ENCODE results near the gene HARS2. TPM values are rescaled to one million over a fixed set of nuclear protein-coding genes. Genes with fewer than 3 reads are reported as not detected.
"Not testable (repeated sequence)": the region's sequence is repeated elsewhere in the genome, so short reads cannot be mapped to it uniquely, and the experiment has no call there.

Gene HARS2
- polyA plus RNA-seq, 5 donors = 42.4 to 56.4 (median 49.8) TPM

DNA sequence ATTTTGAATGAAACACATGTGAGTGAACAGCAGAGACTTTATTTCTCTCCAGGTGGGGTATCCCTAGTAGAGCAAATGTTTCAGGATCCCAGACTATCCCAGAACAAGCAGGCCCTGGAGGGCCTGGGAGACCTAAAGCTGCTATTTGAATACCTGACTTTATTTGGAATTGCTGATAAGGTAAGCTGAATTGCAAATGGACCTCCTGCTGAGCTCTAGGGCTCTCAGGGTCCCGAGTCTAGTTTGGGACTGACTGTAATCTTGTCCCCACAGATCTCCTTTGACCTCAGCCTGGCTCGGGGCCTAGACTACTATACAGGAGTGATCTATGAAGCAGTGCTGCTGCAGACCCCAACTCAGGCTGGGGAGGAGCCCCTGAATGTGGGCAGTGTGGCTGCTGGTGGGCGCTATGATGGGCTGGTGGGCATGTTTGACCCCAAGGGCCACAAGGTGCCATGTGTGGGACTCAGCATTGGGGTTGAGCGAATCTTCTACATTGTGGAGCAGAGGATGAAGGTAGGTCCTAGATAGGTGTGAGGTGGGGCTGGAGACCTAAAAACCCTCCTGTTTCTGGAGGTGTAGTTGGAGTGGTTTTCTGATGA is 5.7 kb downstream of the HARS2 start:
- no peak for DNase-seq

GRCh38 chr5:140700177-140701144 is 9.2 kb downstream of the HARS2 start, which contains the start of gene ZMAT2:
Gene ZMAT2 (plus strand): TSS chr5:140700447. CDS start chr5:140700461, 14 bp downstream.
- DNase-seq = peak; percentile 89 to 94

GRCh38 chr5:140707812-140708211 is 16.6 kb downstream of the HARS2 start:
- no peak for DNase-seq

DNA sequence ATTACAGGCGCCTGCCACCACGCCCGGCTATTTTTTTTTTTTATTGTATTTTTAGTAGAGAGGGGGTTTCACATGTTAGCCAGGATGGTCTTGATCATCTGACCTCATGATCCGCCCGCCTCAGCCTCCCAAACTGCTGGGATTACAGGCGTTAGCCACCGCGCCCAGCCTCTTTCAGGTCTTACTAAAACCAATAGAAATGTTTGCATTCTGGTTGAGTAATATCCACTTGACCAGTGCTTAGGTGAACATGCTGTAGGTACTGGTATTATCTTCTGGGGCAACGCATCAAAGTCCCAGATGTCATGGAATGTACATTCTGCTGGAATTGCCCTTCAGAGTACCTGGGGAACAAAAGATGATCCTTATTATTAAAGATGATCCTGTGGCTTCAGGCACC is 17.5 kb downstream of the HARS2 start:
- not testable (repeated sequence) for DNase-seq

DNA sequence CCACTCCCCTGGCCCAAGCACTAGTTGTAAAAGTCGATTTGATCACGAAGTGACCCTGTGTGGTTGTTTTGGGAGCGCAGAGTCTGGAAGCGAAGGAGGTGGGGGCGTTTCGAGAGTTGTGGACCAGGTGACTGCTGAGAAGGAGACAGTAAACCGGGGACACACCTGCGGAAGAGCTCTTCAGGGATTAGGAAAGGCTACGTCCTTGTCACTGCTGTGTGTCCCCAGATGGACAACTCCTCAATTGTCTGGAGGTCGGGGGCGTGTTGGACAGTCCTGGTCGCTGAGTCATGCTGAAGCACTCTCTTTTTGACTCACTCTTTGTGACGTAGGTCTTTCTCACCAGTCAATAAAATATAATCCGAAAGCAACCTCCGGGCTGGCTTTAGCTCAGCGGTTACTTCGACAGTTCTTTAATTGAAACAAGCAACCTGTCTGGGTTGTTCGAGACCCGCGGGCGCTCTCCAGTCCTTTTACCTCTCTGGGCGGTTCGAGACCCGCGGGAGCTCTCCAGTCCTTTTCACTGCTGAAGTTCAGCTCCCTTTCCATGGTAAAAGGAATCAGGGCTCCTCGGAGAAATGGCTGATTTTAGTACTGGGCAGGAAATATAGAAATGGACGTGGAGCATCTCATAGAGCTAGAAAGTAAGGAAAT is 19.8 kb downstream of the HARS2 start:
- DNase-seq = peak; percentile 17 to 67

DNA sequence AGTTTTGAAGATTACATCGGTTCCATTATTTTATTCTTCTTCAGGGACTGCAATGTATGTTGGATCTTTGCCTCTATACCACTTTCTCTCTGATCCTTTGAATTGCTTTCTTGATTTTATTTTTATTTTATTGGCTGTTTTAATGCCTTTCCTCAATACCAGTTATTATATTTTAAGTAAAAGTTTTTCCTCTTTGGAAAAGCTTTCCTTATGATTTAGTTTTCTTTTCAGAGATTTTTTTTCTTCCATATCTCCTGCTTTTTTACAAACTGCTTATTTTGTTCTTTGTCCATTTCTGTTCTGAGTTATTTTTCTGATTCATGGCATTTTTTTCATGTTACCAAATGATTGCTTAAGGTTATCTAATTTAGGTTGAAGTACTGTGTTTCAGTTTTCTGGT is 20.5 kb downstream of the HARS2 start:
- no peak for DNase-seq

- DNase-seq = no peak
These were observed 22.4 kb downstream of the HARS2 start for GRCh38 chr5:140713562-140714094.

DNA sequence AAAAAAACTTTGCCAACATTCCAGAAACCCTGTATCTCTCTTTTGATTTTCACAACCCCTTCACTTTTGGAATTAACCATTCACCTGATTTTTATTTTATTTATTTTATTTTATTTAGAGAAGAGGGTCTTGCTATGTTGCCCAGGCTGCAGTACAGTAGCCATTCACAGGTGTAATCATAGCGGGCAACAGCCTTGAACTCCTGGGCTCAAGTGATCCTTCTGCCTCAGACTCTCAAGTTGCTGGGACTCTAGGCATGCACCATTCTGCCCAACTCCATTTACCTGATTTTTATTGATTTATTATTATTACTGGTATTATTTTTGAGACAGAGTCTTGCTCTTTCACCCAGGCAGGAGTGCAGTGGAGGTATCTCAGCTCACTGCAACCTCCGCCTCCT is 25.0 kb downstream of the HARS2 start:
- not testable (repeated sequence) for DNase-seq

- DNase-seq = no peak
These were observed 27.0 kb downstream of the HARS2 start for GRCh38 chr5:140718266-140718592.

DNA sequence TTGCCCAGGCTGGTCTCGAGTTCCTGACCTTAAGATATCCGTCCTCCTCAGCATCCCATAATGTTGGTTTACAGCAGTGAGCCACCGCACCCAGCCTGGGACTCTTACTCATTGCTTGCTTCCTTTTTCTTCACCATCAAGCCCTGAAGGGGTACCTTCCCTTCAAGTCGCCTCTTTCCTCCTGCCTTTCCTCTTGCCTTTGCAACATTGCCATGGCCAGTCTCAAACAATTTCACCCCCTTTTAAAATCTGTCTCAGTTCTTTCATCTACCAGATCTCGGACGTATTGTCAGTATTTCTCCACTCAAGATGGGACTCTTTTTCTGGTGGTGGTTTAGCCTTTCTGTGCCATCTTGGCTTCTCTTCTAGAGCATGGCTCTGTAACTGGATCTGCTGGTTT is 29.5 kb downstream of the HARS2 start:
- not testable (repeated sequence) for DNase-seq

DNA sequence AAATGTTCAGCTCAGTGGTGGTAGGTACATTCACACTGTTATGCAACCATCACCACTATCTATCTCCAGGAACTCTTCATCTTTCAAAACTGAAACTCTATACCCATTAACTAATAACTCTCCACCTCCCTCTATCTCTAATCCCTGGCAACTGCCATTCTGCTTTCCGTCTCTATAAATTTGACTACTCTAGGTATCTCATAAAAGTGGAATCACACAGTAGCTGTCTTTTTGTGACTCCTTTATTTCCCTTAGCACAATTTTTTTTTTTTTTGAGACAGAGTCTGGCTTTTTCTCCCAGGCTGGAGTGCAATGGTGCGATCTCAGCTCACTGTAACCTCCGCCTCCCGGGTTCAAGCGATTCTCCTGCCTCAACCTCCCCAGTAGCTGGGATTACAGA is 30.1 kb downstream of the HARS2 start:
- not testable (repeated sequence) for DNase-seq

DNA sequence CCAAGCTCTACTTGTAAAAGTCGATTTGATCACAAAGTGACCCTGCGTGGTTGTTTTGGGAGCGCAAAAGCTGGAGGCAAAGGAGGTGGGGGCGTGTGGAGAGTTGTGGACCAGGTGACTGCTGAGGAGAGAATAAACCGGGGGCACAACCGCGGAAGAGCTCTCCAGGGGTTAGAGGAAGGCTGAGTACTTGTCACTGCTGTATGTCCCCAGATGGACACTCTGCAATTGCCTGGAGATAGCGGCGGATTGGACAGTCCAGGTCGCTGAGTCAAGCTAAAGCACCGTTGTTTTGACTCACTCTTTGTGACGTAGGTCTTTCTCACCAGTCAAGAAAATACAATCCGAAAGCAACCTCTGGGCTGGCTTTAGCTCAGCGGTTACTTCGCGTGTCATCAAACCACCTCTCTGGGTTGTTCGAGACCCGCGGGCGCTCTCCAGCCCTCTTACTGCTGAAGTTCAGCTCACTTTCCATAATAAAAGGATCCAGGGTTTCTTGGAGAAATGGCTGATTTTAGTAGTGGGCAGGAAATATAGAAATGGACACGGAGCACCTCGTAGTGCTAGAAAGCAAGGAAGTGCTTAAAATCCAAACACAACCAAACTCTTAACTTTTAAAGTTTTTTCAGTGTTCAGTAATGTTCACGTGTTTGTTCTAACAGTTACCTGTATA is 34.7 kb downstream of the HARS2 start:
- DNase-seq = peak; percentile 4 to 13

DNA sequence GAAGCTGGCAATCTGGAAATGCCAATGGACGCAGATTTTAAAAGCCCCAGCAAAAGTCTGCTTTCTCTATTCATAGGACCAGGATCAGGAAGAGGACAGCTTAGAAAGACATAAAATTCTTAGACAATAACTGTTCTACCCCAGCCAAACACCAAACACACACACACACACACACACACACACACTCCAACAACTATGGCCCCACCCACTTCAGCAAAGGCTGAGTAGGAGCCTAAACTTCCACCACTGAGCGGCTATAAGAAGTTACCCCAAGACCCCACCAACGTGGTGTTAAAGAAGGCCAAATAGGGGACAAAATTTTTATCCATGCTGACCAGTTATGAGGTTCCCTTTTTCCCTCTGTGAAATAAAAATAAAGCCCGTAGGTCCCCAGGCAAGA is 41.8 kb downstream of the HARS2 start:
- DNase-seq = no peak

GRCh38 chr5:140734354-140734753 is 43.1 kb downstream of the HARS2 start:
- DNase-seq = no peak

- DNase-seq = no peak
These were observed 46.2 kb downstream of the HARS2 start for GRCh38 chr5:140737486-140737885.

- DNase-seq = no peak
These were observed 50.7 kb downstream of the HARS2 start for GRCh38 chr5:140741967-140742366.

Other genes with a start within 250 kb of the HARS2 start
- 10 to 100 TPM in 4 of 5 donors, 1 to 10 TPM in 1; 7.8 to 13.7 (median 10.5) TPM for gene EIF4EBP3, start 143.8 kb upstream of the HARS2 start, polyA plus RNA-seq (ENCODE audit: insufficient read depth in 1 of 5, insufficient read length in 5 of 5, low replicate concordance in 1 of 5)
- 10 to 100 TPM; 19.2 to 30.7 (median 22.9) TPM for gene SRA1, start 134.0 kb upstream of the HARS2 start, polyA plus RNA-seq (ENCODE audit: insufficient read depth in 1 of 5, insufficient read length in 5 of 5, low replicate concordance in 1 of 5)
- 10 to 100 TPM; 41.6 to 57.2 (median 47.9) TPM for gene APBB3, start 126.9 kb upstream of the HARS2 start, polyA plus RNA-seq (ENCODE audit: insufficient read depth in 1 of 5, insufficient read length in 5 of 5, low replicate concordance in 1 of 5)
- gene SLC35A4, start 126.6 kb upstream of the HARS2 start, polyA plus RNA-seq (ENCODE audit: insufficient read depth in 1 of 5, insufficient read length in 5 of 5, low replicate concordance in 1 of 5) = 10 to 100 TPM; 68.2 to 81.1 (median 71.0) TPM
- 10 to 100 TPM; 12.1 to 27.7 (median 16.8) TPM for gene CD14, start 58.3 kb upstream of the HARS2 start, polyA plus RNA-seq (ENCODE audit: insufficient read depth in 1 of 5, insufficient read length in 5 of 5, low replicate concordance in 1 of 5)
- 10 to 100 TPM; 18.0 to 22.1 (median 20.0) TPM for gene TMCO6, start 52.0 kb upstream of the HARS2 start, polyA plus RNA-seq (ENCODE audit: insufficient read depth in 1 of 5, insufficient read length in 5 of 5, low replicate concordance in 1 of 5)
- gene NDUFA2, start 43.8 kb upstream of the HARS2 start, polyA plus RNA-seq (ENCODE audit: insufficient read depth in 1 of 5, insufficient read length in 5 of 5, low replicate concordance in 1 of 5) = 10 to 100 TPM; 50.2 to 85.8 (median 61.8) TPM
- 100 to 1,000 TPM; 140 to 196 (median 152) TPM for gene IK, start 43.6 kb upstream of the HARS2 start, polyA plus RNA-seq (ENCODE audit: insufficient read depth in 1 of 5, insufficient read length in 5 of 5, low replicate concordance in 1 of 5)
- gene WDR55, start 26.6 kb upstream of the HARS2 start, polyA plus RNA-seq (ENCODE audit: insufficient read depth in 1 of 5, insufficient read length in 5 of 5, low replicate concordance in 1 of 5) = 10 to 100 TPM; 15.3 to 21.5 (median 20.5) TPM
- gene DND1, start 17.9 kb upstream of the HARS2 start, polyA plus RNA-seq (ENCODE audit: insufficient read depth in 1 of 5, insufficient read length in 5 of 5, low replicate concordance in 1 of 5) = under 1 TPM in 3 of 5 donors, not detected in 2; 0.55 to 0.70 (median 0.68) TPM
- 10 to 100 TPM; 71.4 to 77.3 (median 73.1) TPM for gene HARS1, start 85 bp upstream of the HARS2 start, polyA plus RNA-seq (ENCODE audit: insufficient read depth in 1 of 5, insufficient read length in 5 of 5, low replicate concordance in 1 of 5)
- 100 to 1,000 TPM in 4 of 5 donors, 10 to 100 TPM in 1; 95.6 to 151 (median 114) TPM for gene ZMAT2, start 9.0 kb downstream of the HARS2 start, polyA plus RNA-seq (ENCODE audit: insufficient read depth in 1 of 5, insufficient read length in 5 of 5, low replicate concordance in 1 of 5)
- under 1 TPM; 0.07 to 0.18 (median 0.09) TPM for gene PCDHA1, start 94.7 kb downstream of the HARS2 start, polyA plus RNA-seq (ENCODE audit: insufficient read depth in 1 of 5, insufficient read length in 5 of 5, low replicate concordance in 1 of 5)
- under 1 TPM; 0.14 to 0.34 (median 0.31) TPM for gene PCDHA2, start 103.4 kb downstream of the HARS2 start, polyA plus RNA-seq (ENCODE audit: insufficient read depth in 1 of 5, insufficient read length in 5 of 5, low replicate concordance in 1 of 5)
- gene PCDHA3, start 109.6 kb downstream of the HARS2 start, polyA plus RNA-seq (ENCODE audit: insufficient read depth in 1 of 5, insufficient read length in 5 of 5, low replicate concordance in 1 of 5) = under 1 TPM; 0.19 to 0.40 (median 0.27) TPM
- gene PCDHA4, start 115.6 kb downstream of the HARS2 start, polyA plus RNA-seq (ENCODE audit: insufficient read depth in 1 of 5, insufficient read length in 5 of 5, low replicate concordance in 1 of 5) = under 1 TPM; 0.27 to 0.50 (median 0.44) TPM
- under 1 TPM; 0.06 to 0.12 (median 0.09) TPM for gene PCDHA5, start 130.2 kb downstream of the HARS2 start, polyA plus RNA-seq (ENCODE audit: insufficient read depth in 1 of 5, insufficient read length in 5 of 5, low replicate concordance in 1 of 5)
- gene PCDHA6, start 136.5 kb downstream of the HARS2 start, polyA plus RNA-seq (ENCODE audit: insufficient read depth in 1 of 5, insufficient read length in 5 of 5, low replicate concordance in 1 of 5) = under 1 TPM; 0.21 to 0.37 (median 0.29) TPM
- gene PCDHA7, start 142.8 kb downstream of the HARS2 start, polyA plus RNA-seq (ENCODE audit: insufficient read depth in 1 of 5, insufficient read length in 5 of 5, low replicate concordance in 1 of 5) = under 1 TPM; 0.32 to 0.67 (median 0.44) TPM
- under 1 TPM; 0.04 to 0.21 (median 0.12) TPM for gene PCDHA8, start 149.7 kb downstream of the HARS2 start, polyA plus RNA-seq (ENCODE audit: insufficient read depth in 1 of 5, insufficient read length in 5 of 5, low replicate concordance in 1 of 5)
- under 1 TPM; 0.04 to 0.10 (median 0.05) TPM for gene PCDHA9, start 156.9 kb downstream of the HARS2 start, polyA plus RNA-seq (ENCODE audit: insufficient read depth in 1 of 5, insufficient read length in 5 of 5, low replicate concordance in 1 of 5)
- under 1 TPM; 0.10 to 0.67 (median 0.36) TPM for gene PCDHA10, start 164.4 kb downstream of the HARS2 start, polyA plus RNA-seq (ENCODE audit: insufficient read depth in 1 of 5, insufficient read length in 5 of 5, low replicate concordance in 1 of 5)
- under 1 TPM; 0.09 to 0.74 (median 0.32) TPM for gene PCDHA11, start 177.5 kb downstream of the HARS2 start, polyA plus RNA-seq (ENCODE audit: insufficient read depth in 1 of 5, insufficient read length in 5 of 5, low replicate concordance in 1 of 5)
- gene PCDHA12, start 183.9 kb downstream of the HARS2 start, polyA plus RNA-seq (ENCODE audit: insufficient read depth in 1 of 5, insufficient read length in 5 of 5, low replicate concordance in 1 of 5) = under 1 TPM; 0.08 to 0.14 (median 0.09) TPM
- under 1 TPM; 0.08 to 0.42 (median 0.11) TPM for gene PCDHA13, start 190.7 kb downstream of the HARS2 start, polyA plus RNA-seq (ENCODE audit: insufficient read depth in 1 of 5, insufficient read length in 5 of 5, low replicate concordance in 1 of 5)
- under 1 TPM; 0.23 to 0.53 (median 0.30) TPM for gene PCDHAC1, start 234.8 kb downstream of the HARS2 start, polyA plus RNA-seq (ENCODE audit: insufficient read depth in 1 of 5, insufficient read length in 5 of 5, low replicate concordance in 1 of 5)